Urinary bladder (tissue), 4 donors: ENCODE data around the gene RAB43. TPM values are rescaled to one million over a fixed set of nuclear protein-coding genes. Genes with fewer than 3 reads are reported as not detected.
"Not testable (repeated sequence)": the region's sequence is repeated elsewhere in the genome, so short reads cannot be mapped to it uniquely, and the experiment has no call there.

Experiments used
- DNase-seq: peaks from one replicate; pipeline ENCODE4 v3.0.0-alpha.2; 2015; ENCODE audit errors: extremely low spot score
- H3K27ac ChIP-seq: one replicate; pipeline ENCODE4 v1.5.1; 2013; ENCODE audit warnings: low read depth, mild to moderate bottlenecking, moderate library complexity
- H3K36me3 ChIP-seq: one replicate; pipeline ENCODE4 v1.6.1; 2013; ENCODE audit warnings: mild to moderate bottlenecking, moderate library complexity; ENCODE audit not compliant: insufficient read depth
- H3K4me1 ChIP-seq: one replicate; pipeline ENCODE4 v1.6.1; 2013; ENCODE audit warnings: mild to moderate bottlenecking, moderate library complexity; ENCODE audit not compliant: insufficient read depth
- H3K4me3 ChIP-seq: one replicate; pipeline ENCODE4 v1.5.1; 2013; ENCODE audit warnings: low read depth, low read length
- WGBS: extraction: QIAGEN DNeasy Blood & Tissue Kit; methylation state at CpG from one replicate; pipeline ENCODE4 v1.1.7; 2013; 5-methylcytosine and 5-hydroxymethylcytosine counted together
- polyA plus RNA-seq: library from polyadenylated mRNA; stranded (reverse); fragments of 200-250 nt; gene quantifications from one replicate; pipeline ENCODE4 v1.2.3, GENCODE V29; 2013
- total RNA-seq: library from RNA; depleted of rRNA; stranded (reverse); fragments of >200 nt; gene quantifications from one replicate; pipeline ENCODE4 v1.2.3, GENCODE V29; 2014
- donor health status: healthy with polysubstance abuse.
- donor health status: healthy.

RAB43 gene
- total and polyA plus RNA-seq, 2 donors, result 6.0 to 11.3 TPM

DNA sequence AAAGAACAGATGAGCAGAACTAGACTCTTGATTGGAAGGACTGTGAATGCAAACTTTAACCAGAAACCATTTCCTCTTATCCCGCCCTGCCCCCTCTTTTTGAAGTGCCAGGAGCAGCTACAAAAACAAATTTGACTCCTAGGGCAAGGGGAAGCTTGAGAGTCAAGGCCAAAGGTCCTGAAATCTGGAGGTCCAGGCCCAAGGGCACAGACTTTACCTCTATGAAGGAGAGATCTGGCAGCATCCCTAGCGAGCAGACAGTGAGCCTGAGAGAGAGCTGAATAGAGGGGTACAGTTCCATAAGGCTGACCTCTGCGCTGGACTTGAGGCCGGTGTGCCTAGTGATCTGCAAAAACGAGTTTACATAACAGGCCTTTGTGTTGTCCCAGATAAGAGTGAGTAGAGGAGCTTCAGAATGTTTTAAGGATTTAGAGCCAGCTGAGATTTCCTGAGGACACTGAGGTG is 5.1 kb downstream of the RAB43 start:
- Histone ChIP-seq H3K27ac (no peak overlapping the region), H3K4me3 (no peak overlapping the region), H3K4me1 (no peaks in the 10 kb centered on the region), H3K36me3 (no peaks in the 10 kb centered on the region)
- 50% methylated on average over 5 of the region's 5 CpGs for WGBS
- DNase-seq, result no peak

DNA sequence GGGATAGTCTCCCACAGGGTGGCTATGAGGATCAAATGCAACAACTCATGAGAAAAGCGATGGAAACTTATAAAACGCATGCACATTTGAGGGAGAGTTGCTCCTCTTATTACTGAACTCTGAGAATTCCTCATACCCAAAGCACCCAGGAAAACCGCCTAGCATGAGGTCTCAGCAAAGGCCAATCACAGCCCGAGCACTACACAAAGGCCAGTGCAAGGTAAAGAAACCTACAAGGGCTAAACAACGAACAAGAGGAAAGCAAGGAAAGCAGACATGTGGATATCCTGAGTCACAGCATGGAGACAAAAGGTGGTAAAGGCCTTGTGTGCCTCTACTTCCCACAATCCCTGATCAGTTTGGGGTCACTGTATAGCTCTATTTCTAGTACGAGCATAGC is 7.1 kb downstream of the RAB43 start:
- 90% methylated on average over 6 of the region's 6 CpGs for WGBS
- H3K27ac ChIP-seq, result no peak overlapping the region
- no peak overlapping the region for H3K4me3 ChIP-seq
- DNase-seq, result no peak
- no peaks in the 10 kb centered on the region for H3K36me3 ChIP-seq
- H3K4me1 ChIP-seq, result no peaks in the 10 kb centered on the region

DNA sequence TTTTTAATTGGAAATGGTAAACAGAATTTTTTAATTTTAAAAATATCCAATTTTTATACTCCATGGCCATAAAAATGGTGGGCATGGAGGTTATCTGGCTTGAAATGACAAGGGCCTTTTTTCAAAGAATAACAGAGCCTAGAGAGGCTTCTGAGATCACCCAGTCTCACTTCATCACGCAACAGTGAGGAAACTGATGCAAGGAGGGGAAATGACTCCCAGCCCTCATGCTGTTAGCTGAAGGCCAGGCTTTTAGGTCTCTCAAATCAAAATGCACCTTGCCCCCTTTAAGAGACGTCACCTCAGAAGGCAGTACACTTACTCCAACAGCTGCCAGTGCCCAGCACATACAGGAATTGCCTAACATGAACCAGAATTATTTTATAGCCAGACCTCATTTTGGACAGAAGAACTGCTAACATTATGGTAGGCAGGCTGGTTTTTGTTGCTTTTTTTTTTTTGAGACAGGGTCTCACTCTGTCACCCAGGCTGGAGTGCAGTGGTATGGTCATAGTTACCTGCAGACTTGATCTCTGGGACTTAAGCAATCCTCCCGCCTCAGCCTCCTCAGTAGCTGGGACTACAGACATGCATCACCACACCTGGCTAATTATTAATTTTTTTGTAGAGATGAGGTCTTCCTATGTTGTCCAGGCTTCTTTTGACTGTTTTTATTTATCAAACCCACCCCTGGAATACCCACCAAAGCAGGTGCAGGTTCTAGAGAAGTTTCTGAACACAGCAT is 9.1 kb downstream of the RAB43 start:
- Histone ChIP-seq H3K4me1 (no peaks in the 10 kb centered on the region), H3K27ac (no peak overlapping the region), H3K4me3 (no peak overlapping the region), H3K36me3 (no peaks in the 10 kb centered on the region)
- no peak for DNase-seq
- 90% methylated on average over 3 of the region's 3 CpGs for WGBS

DNA sequence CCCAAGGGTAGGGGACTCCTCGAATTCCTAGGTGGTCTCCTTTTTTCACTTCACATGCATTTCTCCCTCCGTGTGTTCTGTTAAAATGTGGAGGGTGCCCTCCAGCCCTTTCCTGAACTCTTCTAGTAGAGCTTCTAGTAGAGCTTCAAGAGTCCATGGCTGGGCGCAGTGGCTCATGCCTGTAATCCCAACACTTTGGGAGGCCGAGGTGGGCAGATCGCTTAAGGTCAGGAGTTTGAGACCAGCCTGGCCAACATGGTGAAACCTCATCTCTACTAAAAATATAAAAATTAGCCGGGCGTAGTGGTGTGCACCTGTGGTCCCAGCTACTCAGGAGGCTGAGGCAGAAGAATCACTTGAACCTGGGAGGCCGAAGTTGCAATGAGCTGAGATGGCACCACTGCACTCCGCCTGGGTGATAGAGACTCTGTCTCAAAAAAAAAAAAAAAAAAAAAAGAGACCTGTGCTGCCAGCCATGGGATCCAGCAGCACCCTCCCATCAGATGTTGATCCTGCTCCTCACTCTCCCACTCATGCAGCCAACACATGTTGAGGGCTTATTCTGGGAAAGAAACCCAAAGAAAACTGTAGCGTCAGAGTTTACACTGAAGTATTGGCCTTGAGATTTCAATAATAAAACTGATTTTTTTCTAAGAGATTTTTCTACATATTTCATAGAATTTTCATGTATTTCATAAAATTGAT is 10.4 kb downstream of the RAB43 start:
- not testable (repeated sequence) for H3K4me1 ChIP-seq, H3K4me3 ChIP-seq, H3K27ac ChIP-seq, DNase-seq, H3K36me3 ChIP-seq
- 95% methylated on average over 10 of the region's 10 CpGs for WGBS

DNA sequence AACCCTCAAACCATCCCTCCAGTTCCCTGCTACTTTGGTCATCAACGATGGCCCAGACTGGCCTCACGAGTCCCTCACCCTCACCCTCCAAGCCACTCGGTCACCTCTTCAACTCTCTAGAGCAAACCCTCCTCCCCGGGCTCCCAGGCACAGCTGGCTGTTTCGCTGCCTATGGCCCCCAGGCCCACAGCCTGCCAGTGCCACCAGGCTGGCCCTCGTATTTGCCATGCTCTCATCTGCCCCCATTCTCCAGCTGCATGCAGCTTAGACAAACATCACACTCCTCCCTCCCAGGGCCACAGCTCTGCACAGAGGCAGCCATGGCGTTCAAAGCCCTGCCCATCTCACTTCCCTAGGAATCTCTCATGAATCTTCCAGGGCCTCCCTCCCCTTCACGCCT is 13.8 kb downstream of the RAB43 start:
- no peak for DNase-seq
- no peaks in the 10 kb centered on the region for H3K4me1 ChIP-seq
- H3K36me3 ChIP-seq, result no peaks in the 10 kb centered on the region
- no peak overlapping the region for H3K4me3 ChIP-seq
- no peak overlapping the region for H3K27ac ChIP-seq
- 88% methylated on average over 8 of the region's 8 CpGs for WGBS

DNA sequence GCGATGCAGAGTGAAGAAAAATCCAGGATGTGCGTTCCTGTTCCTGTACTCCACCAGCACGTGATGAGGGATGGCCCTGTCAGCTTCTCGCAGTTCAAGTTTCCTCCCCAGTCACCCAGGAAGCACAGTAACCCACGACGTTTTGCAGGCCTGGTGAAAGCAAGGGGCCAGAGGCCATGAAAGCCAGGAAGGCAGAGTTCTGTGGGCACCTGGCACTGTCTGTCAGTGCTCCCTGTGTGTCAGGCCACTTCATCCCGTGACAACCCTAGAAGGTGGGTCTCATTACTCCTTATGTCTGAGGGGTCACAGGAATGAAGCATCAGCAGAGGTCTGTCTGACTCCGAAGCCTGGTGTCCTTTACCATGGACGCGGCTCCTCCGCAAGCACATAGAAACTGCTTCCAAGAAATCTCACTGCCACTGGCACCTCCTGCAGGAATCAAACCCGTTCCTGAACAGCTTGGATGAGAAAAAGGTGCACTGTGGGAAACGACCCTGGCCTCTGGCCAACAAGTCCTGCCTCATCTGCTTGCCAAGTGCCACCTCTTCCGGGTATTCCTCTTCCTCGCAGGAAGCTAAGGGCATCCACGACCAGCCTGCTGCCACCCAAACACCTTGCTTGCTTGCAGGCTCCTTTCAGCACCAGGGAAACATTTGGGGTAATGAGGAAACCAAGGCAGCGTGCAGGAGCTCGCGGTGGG is 14.6 kb downstream of the RAB43 start:
- Histone ChIP-seq H3K4me1 (no peaks in the 10 kb centered on the region), H3K27ac (no peak overlapping the region), H3K36me3 (no peaks in the 10 kb centered on the region), H3K4me3 (no peak overlapping the region)
- no peak for DNase-seq
- WGBS, result 83% methylated on average over 19 of the region's 19 CpGs

DNA sequence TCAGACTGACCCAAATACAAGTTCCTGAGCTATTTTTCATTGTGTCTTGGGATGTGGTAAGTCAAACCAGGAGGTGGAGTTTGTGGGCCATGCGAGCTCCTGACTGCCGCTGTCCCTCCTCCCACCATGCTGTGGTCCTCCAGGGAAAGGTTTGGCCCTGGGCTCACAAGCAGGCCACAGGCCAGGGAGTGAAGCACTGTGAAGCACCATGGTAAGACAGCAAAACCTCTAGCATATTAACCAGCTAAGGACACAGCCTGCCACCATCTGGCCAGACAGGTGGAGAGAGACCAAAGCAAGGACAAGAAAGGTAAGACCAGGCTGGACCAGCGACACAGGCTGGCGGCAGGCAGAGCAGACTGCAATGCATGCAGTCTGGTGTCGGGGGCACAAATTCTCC is 15.3 kb downstream of the RAB43 start:
- WGBS, result 87% methylated on average over 5 of the region's 5 CpGs
- H3K4me1 ChIP-seq, result no peaks in the 10 kb centered on the region
- no peak overlapping the region for H3K4me3 ChIP-seq
- H3K27ac ChIP-seq, result no peak overlapping the region
- no peak for DNase-seq
- no peaks in the 10 kb centered on the region for H3K36me3 ChIP-seq

DNA sequence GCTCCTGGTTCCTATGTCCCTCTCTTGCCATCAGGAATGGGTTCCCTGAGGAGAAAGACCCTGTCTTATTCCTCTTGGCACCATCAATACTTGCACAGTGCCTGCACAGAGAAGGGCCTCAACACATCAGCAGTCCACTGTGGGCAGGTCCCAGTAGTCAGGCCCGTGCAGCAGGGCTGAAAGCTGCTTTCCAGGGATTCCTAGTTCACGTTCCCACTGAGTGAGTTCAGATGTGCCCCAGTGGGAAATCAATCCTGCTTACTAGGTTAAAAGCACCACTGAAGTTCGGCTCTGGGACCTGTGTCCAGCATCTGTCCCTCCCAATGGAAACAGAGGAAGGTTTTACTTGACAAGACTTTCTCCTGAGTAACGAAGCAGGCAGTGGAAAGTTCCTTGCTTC is 15.7 kb downstream of the RAB43 start:
- 81% methylated on average over 4 of the region's 4 CpGs for WGBS
- no peak overlapping the region for H3K4me3 ChIP-seq
- no peak for DNase-seq
- no peak overlapping the region for H3K27ac ChIP-seq
- no peaks in the 10 kb centered on the region for H3K4me1 ChIP-seq
- no peaks in the 10 kb centered on the region for H3K36me3 ChIP-seq

DNA sequence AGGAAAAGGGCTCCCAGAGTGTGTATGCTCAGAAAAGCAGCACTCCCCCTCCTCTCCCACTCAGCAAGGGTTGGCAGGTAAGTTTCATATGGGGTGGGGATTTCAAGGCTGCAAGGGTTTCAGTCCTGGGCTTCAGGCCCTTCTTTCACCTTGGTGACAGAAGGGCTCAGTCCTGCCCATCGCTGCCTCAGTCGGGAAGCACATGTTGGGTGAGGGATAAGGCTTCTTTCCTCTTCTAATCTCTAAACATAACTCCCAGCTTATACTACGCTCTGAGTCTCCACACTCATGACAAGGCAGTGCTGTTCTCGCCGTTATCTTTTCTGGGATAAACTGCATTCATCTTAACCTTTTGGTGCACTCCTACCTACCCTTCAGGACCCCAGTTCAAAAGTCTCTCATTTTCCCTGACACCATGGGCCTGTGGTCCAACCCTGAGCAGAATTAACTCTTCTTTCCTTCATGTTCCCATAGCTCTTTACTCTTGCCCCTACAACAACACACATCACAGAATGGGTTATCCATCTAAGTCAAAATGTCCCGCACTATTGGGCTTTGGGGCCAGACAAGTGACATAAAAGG is 17.0 kb downstream of the RAB43 start:
- no peaks in the 10 kb centered on the region for H3K4me1 ChIP-seq
- no peak overlapping the region for H3K4me3 ChIP-seq
- H3K36me3 ChIP-seq, result no peaks in the 10 kb centered on the region
- 82% methylated on average over 6 of the region's 6 CpGs for WGBS
- no peak for DNase-seq
- H3K27ac ChIP-seq, result no peak overlapping the region

DNA sequence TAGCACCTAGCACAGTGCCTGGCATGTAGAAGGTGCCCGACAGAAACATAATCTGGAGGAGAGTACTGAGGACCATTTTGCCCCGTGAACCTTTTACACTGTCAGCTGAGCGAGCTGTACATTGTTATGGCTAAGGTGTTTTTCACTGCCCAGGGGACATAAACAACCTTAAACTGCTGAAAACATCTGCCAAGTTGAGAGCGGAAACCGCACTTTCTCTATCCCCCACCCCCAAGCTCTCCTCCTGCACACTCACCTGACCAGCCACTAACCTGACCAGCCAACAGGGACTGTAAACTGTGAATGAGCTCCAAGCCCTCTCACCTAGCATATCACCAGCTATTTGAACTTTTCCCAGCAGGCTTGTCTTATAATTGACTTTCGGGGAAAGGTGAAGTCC is 17.6 kb downstream of the RAB43 start:
- Histone ChIP-seq H3K4me3 (no peak overlapping the region), H3K27ac (no peak overlapping the region), H3K36me3 (no peaks in the 10 kb centered on the region), H3K4me1 (no peaks in the 10 kb centered on the region)
- 95% methylated on average over 6 of the region's 6 CpGs for WGBS
- no peak for DNase-seq

DNA sequence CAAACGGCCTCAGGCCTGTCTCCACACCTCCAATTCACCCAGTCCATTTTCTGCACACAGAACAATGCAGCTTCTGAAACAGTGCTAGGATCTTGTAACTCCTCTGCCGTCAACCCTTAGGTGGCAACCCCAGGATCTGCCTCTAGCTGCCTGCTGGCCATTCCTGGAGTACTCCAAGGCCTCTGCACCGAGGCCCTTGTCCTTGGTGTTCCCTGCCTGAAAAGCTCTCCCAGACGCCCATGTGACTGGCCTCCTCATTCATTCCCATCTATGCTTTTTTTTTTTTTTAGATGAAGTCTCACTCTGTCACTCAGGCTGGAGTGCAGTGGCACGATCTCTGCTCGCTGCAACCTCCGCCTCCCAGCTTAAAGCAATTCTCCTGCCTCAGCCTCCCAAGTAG is 18.3 kb downstream of the RAB43 start:
- Histone ChIP-seq H3K4me3 (no peak overlapping the region), H3K36me3 (no peaks in the 10 kb centered on the region), H3K27ac (no peak overlapping the region), H3K4me1 (no peaks in the 10 kb centered on the region)
- DNase-seq, result no peak
- WGBS, result 89% methylated on average over 7 of the region's 7 CpGs

DNA sequence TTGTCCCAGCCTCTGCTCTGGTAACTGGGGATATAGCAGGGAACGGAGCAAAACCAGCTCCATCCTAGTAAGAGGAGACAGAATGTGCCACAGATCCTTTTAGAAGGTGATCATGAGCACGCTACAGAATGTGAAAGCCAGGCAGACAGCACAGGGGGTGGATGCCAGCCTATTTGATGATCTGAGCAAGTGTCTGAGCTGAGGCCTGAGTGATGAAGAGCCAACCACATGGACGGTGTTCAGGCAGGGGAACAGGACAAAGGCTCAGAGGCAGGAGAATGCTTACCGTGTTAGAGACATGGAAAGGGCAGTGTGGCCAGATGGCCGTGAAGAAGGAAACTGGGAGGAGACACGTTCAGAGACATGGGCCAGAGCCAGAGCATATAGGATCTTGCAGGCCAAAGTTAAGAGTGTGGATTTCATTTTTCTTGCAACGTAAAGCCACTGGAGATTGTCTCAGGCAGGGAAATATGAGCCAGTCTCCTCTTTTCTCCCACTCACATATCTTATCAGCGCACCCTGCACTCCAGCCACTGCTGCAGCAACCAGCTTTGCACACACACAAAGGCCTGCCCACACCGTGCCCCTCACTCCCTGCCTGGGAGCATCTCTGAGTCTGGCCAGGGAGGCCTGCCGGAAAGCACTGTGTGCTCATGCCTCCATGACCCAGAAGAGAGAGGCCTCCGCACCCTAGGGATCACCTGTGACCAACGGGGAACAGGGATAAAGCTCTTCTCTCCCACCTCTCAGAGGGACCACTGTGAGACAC is 20.1 kb downstream of the RAB43 start:
- Histone ChIP-seq H3K4me3 (no peak overlapping the region), H3K4me1 (no peaks in the 10 kb centered on the region), H3K36me3 (no peaks in the 10 kb centered on the region), H3K27ac (no peak overlapping the region)
- 78% methylated on average over 12 of the region's 12 CpGs for WGBS
- no peak for DNase-seq

DNA sequence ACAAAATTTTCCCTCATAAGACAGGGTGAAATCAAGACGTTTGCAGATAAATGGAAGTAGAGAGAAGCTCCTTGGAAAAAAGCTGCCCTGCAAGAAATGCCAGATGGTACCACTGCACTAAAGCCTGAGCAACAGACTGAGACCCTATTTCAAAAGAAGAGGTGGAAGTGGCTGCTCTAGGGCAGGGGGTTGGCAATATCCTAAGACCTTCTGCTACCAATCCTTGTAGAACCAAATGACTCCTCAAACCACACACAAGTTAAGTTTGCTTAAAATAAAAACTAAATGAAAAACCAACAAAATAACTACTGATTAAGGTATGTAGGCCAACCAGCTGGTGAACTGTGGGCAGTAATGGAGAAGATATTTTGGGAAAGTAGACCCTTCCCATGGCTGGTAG is 21.3 kb downstream of the RAB43 start:
- Histone ChIP-seq H3K4me3 (no peak overlapping the region), H3K36me3 (no peaks in the 10 kb centered on the region), H3K4me1 (no peaks in the 10 kb centered on the region), H3K27ac (no peak overlapping the region)
- DNase-seq, result no peak
- WGBS, result 65% methylated on average over 1 of the region's 1 CpG
